BLaER1 (cell line): ENCODE results near the gene SLC37A1.

Experiments used
- H3K27ac ChIP-seq: shearing (Covaris generic); formaldehyde crosslinking; 2 replicates; pipeline ENCODE4 v1.8.1; 2022
- H3K27me3 ChIP-seq: shearing (Covaris generic); formaldehyde crosslinking; 2 replicates; pipeline ENCODE4 v1.8.1; 2022
- H3K36me3 ChIP-seq: shearing (Covaris generic); formaldehyde crosslinking; 2 replicates; pipeline ENCODE4 v1.8.1; 2022
- H3K4me1 ChIP-seq: shearing (Covaris generic); formaldehyde crosslinking; 2 replicates; pipeline ENCODE4 v1.8.1; 2022
- H3K4me2 ChIP-seq: shearing (Covaris generic); formaldehyde crosslinking; 2 replicates; pipeline ENCODE4 v1.8.1; 2022
- H3K4me3 ChIP-seq: shearing (Covaris generic); formaldehyde crosslinking; 2 replicates; pipeline ENCODE4 v1.8.1; 2022
- H3K9ac ChIP-seq: shearing (Covaris generic); formaldehyde crosslinking; 2 replicates; pipeline ENCODE4 v1.8.1; 2022
- H3K9me3 ChIP-seq: shearing (Covaris generic); formaldehyde crosslinking; 2 replicates; pipeline ENCODE4 v1.8.1; 2022
- H4K20me1 ChIP-seq: shearing (Covaris generic); formaldehyde crosslinking; 2 replicates; pipeline ENCODE4 v1.8.1; 2022
- Cebpa-rat ChIP-seq: shearing (Covaris generic); IDR thresholded peaks from 2 replicates; pipeline ENCODE4 v1.8.1; 2022

The SLC37A1 gene

DNA sequence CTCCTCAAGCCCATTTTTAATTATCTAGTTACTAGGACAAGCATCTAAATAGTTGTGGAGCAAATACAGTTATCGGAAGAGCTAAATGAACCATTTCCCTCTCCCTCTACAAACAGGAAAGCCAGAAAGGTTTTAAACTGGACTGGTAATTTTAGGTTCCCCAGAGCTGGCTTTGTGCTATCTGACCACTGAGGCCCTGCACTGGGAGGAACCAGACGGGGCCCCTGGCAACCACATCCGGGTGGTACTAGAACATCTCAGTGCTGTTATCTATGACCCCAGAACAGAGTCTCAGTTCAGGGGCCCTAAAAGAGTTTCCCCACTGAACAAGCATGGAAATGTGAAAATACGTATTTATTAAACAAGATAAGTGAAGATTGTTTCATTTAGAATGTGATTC, 9.9 kb upstream of the SLC37A1 start:
- no peaks in the 10 kb centered on the region for H3K36me3 ChIP-seq
- H3K4me1 ChIP-seq, result peaks cover 24% of the 10 kb centered on the region
- no peaks in the 10 kb centered on the region for H3K27me3 ChIP-seq
- peak overlapping the region; percentile 39; the same call in 1 of the 2 replicates for H3K9ac ChIP-seq
- H3K4me3 ChIP-seq, result no peak overlapping the region
- H3K9me3 ChIP-seq, result no peaks in the 10 kb centered on the region
- H3K4me2 ChIP-seq, result peak overlapping the region; percentile 75
- no peak for TF ChIP-seq Cebpa-rat
- H3K27ac ChIP-seq, result peak overlapping the region; percentile 47; the same call in 1 of the 2 replicates
- no peaks in the 10 kb centered on the region for H4K20me1 ChIP-seq

DNA sequence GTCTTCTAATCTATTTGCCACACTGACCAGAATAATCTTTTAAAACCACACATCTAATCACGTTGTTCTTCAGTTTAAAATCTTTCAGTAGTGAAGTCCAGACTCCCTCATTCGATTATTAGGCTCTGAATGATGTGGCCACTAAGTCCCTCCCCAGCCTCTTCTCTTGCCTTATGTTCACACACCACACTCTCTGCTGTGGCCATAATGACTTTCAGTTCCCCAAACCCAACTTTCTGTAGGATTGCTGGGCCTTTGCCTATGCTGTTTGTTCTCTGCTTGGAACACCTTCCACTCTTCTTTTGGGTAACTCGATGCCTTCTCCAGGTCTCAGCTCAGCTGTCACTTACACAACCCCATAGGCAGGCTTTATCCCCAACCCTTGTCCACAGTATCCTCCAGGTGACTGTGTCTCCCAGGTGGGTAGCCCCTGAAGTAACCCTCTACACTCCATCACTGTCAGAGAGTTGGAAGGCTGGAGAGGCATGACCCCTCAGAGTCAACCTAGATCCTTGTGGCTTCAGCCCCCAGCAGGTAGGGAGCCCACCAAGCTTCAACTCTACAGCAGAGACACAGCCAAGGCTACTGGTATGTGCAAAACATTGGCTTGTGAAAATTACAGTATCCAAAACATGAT, 8.4 kb upstream of the SLC37A1 start:
- Histone ChIP-seq H3K27ac (no peak overlapping the region), H3K9ac (no peak overlapping the region), H3K4me1 (peaks cover 24% of the 10 kb centered on the region), H3K4me3 (no peak overlapping the region), H3K36me3 (no peaks in the 10 kb centered on the region), H4K20me1 (no peaks in the 10 kb centered on the region), H3K9me3 (no peaks in the 10 kb centered on the region), H3K4me2 (peak overlapping the region; percentile 20; the same call in 1 of the 2 replicates), H3K27me3 (no peaks in the 10 kb centered on the region)
- TF ChIP-seq Cebpa-rat, result no peak

DNA sequence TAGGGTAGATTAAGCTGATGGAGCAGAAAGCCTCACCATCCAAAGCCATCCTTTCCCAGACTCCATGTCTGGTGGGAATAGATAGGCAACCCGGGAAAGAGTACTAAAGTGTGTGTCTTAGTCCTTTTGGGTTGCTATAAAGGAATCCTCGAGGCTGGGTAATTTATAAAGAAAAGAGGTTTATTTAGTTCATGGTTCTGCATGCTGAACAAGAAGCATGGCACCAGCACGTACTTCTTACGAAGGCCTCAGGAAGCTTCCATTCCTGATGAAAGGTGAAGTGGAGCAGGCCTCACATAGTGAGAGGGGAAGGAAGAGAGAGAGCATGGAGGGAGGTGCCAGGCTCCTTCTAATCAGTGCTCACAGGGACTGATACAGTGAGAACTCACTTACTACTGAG, 6.2 kb upstream of the SLC37A1 start:
- Histone ChIP-seq H3K27ac (no peak overlapping the region), H3K4me1 (peaks cover 27% of the 10 kb centered on the region), H3K9me3 (no peaks in the 10 kb centered on the region), H3K27me3 (no peaks in the 10 kb centered on the region), H4K20me1 (no peaks in the 10 kb centered on the region), H3K9ac (no peak overlapping the region), H3K4me2 (no peak overlapping the region), H3K4me3 (no peak overlapping the region), H3K36me3 (no peaks in the 10 kb centered on the region)
- TF ChIP-seq Cebpa-rat, result no peak

DNA sequence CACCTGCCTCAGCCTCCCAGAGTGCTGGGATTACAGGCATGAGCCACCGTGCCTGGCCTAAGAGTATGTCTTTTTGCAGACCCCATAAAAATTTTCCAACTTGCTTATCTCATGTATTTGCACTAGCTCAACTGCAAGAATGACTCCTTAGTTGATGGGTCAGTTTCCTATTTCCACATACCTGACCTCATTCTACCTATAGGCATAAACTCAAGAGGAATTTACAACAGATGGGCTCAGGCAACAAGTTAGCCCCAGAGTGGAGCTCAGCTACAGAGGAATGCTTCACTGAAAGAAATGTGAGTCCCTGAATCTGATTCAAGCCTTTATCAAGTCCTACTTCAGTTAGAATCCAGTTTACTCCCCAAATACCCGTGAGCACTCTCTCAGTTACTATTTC, 5.3 kb upstream of the SLC37A1 start:
- Histone ChIP-seq H3K4me3 (no peak overlapping the region), H3K27ac (no peak overlapping the region), H3K9ac (no peak overlapping the region), H3K36me3 (no peaks in the 10 kb centered on the region), H3K9me3 (no peaks in the 10 kb centered on the region), H3K4me1 (peaks cover 32% of the 10 kb centered on the region), H3K27me3 (no peaks in the 10 kb centered on the region), H4K20me1 (no peaks in the 10 kb centered on the region), H3K4me2 (no peak overlapping the region)
- TF ChIP-seq Cebpa-rat, result no peak

DNA sequence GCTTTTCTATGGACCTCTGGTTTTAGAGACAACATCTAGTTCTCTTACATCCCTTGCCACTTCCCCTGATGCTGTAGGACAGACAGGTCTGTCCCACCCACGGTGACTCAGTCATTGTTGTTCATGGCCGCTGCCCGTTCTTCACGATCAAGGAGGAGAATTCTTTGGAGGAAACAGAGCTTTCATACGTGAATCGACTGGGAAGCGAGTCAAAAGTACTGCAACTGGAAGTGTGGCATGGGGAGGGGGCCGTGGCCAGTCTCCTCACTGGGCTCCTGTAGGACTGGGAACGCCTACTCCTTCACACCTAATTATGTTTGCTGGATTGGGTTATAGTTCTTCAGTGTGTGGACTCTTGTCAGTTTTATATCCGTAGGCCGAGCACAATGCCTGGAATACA, 4.4 kb upstream of the SLC37A1 start:
- Histone ChIP-seq H3K27ac (no peak overlapping the region), H3K27me3 (no peaks in the 10 kb centered on the region), H3K4me1 (peaks cover 24% of the 10 kb centered on the region), H3K36me3 (no peaks in the 10 kb centered on the region), H3K4me3 (no peak overlapping the region), H3K9me3 (no peaks in the 10 kb centered on the region), H4K20me1 (no peaks in the 10 kb centered on the region), H3K4me2 (no peak overlapping the region), H3K9ac (no peak overlapping the region)
- TF ChIP-seq Cebpa-rat, result no peak

DNA sequence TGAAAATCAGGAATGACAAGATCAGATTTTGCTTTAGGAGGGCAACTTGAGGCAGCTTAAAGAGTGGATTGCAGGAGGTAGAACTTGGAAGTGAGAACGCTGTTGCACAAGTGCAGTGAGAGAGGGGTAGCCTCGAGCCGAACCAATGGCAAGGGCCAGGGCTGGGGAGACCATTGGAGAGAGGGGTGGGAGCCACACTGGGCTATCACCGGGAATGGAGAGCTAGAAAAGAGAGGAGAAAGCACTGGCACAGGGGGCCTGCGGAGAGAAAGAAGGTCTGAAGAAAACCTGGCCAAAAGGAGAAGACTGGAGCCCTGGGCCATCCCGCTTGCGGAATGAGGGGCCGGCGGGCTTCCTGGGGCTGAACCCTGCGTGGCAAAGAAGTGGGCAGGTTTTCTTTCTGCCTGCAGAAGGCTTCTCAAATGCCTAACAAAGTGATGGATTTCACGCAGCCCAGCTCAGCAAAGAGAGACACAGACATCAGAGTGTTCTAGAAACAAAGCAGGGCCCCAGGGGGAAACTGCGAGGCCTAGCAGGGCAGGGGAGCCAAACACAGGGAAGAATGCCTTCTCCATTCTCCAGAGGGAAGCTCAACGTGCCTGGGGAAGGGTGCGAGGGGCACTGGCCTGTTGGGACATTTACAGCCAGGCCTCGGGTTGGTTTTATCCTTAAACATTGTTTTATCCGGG, 1.2 kb upstream of the SLC37A1 start:
- Histone ChIP-seq H3K4me2 (peak overlapping the region; percentile 93), H3K4me3 (no peak overlapping the region; the same call in 1 of the 2 replicates), H3K4me1 (peaks cover 42% of the 10 kb centered on the region), H3K9ac (0 out of 2 replicates have a peak overlapping the region, but pooled peaks have one; percentile 88), H3K9me3 (no peaks in the 10 kb centered on the region), H3K27me3 (no peaks in the 10 kb centered on the region), H3K27ac (no peak overlapping the region; the same call in 1 of the 2 replicates), H3K36me3 (peaks cover 9% of the 10 kb centered on the region), H4K20me1 (peaks cover 11% of the 10 kb centered on the region; the same call in 1 of the 2 replicates)
- no peak for TF ChIP-seq Cebpa-rat

DNA sequence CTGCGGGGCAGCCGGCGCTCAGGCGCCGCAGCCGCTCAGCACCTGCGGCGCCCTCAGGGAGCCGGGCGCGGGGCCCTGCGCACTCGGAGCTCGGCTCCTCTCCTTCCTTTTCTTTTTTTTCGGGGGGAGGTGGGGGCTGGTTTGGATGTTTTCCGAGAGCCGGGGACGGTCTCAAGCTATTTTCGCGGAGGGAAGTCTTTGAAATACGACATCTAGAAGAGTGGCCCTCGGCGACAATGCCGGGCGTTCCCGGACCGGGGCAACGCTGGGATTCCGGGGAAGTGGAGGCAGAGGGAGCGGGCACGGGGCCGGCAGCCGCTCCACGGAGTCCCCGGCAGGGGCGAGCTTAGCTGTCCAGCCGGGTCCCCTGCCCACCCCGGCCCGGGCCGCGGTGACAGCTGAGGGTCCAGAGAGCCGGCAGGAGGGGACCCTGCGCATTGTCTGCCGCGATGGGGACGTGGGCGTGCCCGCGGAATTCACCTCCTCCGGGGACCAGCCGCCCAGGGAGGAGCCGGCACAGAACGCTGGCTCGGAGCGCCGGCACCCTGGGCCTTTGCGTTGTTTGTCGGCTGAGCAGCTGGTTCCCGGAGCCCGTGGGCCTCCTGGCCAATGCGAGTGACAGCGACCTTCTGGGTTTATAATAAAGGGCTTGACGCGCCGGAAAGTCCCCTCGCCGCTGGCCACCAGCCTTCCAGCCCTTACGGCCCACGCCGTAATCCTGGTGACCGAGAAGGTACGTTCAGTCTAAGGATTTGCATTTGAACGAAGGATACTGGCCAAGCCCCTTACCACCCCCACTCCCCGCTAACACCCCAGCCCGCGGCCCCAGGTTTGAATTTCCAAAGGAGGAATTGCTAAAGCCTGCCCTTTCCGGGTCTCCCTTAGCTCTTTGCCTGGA, 582 bp downstream of the SLC37A1 start:
- no peak for TF ChIP-seq Cebpa-rat
- peak overlapping the region; percentile 88 for H3K9ac ChIP-seq
- H4K20me1 ChIP-seq, result peaks cover 11% of the 10 kb centered on the region; the same call in 1 of the 2 replicates
- H3K4me3 ChIP-seq, result peak overlapping the region; percentile 92
- peak overlapping the region; percentile 93 for H3K4me2 ChIP-seq
- H3K27me3 ChIP-seq, result no peaks in the 10 kb centered on the region
- peaks cover 26% of the 10 kb centered on the region for H3K36me3 ChIP-seq
- H3K4me1 ChIP-seq, result peaks cover 45% of the 10 kb centered on the region
- peak overlapping the region; percentile 92 for H3K27ac ChIP-seq
- no peaks in the 10 kb centered on the region for H3K9me3 ChIP-seq

DNA sequence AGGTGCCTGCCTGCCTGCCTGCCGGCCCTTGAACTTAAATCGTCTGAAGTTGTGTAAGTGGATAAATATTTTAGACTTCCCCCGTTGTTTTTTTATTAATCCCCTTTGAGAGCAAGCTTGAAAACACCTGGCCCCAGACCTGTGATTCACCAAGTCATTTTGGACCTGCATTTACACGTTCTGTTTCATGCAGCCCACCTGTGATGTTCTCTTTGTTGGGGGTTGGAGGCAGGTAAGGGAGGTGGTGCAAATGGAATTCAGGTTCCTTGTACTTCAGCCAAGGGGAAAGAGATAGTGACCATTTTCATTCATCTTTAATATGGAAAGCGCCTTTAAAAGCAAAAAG, 1.2 kb downstream of the SLC37A1 start:
- Histone ChIP-seq H3K4me1 (peaks cover 45% of the 10 kb centered on the region), H3K27ac (peak overlapping the region; percentile 92), H3K36me3 (peaks cover 33% of the 10 kb centered on the region), H3K9ac (peak overlapping the region; percentile 88), H3K27me3 (no peaks in the 10 kb centered on the region), H4K20me1 (peaks cover 11% of the 10 kb centered on the region; the same call in 1 of the 2 replicates), H3K4me2 (peak overlapping the region; percentile 93), H3K4me3 (peak overlapping the region; percentile 92), H3K9me3 (no peaks in the 10 kb centered on the region)
- TF ChIP-seq Cebpa-rat, result no peak

DNA sequence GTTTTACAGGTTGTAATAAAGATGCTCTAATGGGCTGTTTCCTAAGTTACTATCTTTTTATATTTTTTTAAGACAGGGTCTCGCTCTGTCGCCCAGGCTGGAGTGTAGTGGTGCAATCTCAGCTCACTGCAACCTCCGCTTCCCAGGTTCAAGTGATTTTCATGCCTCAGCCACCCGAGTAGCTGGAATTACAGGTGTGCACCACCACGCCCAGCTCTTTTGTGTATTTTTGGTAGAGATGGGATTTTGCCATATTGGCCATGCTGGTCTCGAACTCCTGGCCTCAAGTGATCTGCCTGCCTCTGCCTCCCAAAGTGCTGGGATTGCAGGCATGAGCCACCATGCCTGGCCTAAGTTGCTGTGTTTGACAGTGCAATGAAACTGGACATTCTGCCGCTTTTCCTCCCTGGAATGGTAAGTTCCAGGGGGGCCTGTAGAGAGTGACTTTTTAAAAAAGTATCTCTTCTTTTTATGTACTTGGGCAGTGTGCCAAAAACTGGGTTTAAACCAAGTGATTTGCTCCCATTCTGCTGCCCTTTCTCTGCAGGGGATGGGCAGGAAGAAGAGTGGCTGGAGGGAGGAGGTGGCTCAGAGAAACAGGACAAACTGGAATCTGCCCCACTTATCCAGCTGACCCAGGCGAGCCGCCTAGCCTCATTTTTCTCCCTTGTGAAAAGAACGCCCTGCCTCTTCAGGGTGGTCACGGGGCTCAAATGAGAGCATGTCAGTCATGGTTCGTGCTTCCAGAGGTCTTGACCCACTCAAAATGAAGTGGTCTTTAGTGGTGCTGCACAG, 2.3 kb downstream of the SLC37A1 start:
- peaks cover 11% of the 10 kb centered on the region; the same call in 1 of the 2 replicates for H4K20me1 ChIP-seq
- no peaks in the 10 kb centered on the region for H3K9me3 ChIP-seq
- no peak for TF ChIP-seq Cebpa-rat
- H3K36me3 ChIP-seq, result peaks cover 43% of the 10 kb centered on the region
- peak overlapping the region; percentile 92 for H3K4me3 ChIP-seq
- H3K4me2 ChIP-seq, result peak overlapping the region; percentile 93
- peaks cover 50% of the 10 kb centered on the region for H3K4me1 ChIP-seq
- no peak overlapping the region for H3K27ac ChIP-seq
- no peaks in the 10 kb centered on the region for H3K27me3 ChIP-seq
- peak overlapping the region; percentile 88; the same call in 1 of the 2 replicates for H3K9ac ChIP-seq
